Measurements from ENCODE around the gene SCUBE3. TPM values are rescaled to one million over a fixed set of nuclear protein-coding genes. Genes with fewer than 3 reads are reported as not detected.

Gene SCUBE3
- total RNA-seq, result 74.9 and 78.7 TPM in 2 replicates
- polyA plus RNA-seq, result 78.2 and 81.8 TPM in 2 replicates

DNA sequence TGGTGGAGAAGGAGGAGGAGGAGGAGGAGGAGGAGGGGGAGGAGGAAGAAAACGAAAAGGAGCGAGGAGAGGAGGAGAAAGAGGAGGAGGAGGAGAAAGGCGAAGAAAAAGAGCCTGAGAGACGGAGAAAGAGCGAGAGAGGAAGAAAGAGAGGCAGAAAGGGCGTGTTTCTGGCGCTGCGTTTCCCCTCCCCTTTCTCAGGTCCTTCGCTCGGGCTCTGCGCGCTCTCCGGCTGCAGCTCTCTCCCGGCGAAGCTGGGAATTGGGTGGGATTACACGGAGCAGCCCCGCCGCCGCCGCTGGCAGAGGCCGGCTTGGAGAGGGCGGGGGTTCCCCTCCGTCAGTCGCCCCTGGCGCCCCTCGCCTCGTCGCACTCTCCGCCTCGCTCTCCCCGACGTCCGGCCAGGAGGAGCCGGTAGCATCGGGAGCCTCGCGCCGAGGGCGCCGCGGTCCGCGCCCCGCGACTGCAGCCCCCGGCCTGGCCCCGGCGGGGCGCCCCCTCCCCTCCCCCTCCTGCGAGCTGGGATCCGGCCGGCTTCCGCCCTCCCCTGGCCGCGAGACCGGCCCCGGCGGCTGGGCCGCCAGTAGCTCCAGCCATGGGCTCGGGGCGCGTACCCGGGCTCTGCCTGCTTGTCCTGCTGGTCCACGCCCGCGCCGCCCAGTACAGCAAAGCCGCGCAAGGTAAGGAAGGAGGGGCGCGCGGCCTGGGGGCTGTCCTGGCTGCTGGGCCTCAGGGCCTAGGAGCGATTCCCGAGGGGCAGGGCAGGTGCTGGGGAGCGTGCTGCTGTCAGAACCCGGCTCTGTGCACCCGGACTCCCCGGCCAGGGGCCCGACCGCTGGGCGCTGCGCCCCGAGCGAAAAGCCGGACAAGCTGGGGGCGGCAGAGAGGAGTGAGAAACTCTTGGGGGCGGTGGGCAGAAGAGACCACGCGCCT is at the start of gene SCUBE3:
SCUBE3 (plus strand) TSS at position 133 of the 933 bp plus-strand sequence; CDS start at position 596, 463 bp downstream.
- no peak for TF ChIP-seq CTCF (IDR thresholded peaks at IDR 0.05; ENCODE audit: low read depth, low read length)
- Histone ChIP-seq H3K4me1 (ENCODE audit: low read depth) (peaks cover 38% of the 10 kb centered on the region), H3K27me3 (peaks cover 14% of the 10 kb centered on the region), H3K36me3 (no peaks in the 10 kb centered on the region), H3K9me3 (ENCODE audit: low read depth) (no peaks in the 10 kb centered on the region), H3K27ac (peak within 1 kb of the TSS; percentile 92), H3K4me3 (peak within 1 kb of the TSS; percentile 68)
- peak; percentile 44 to 82 for DNase-seq (ENCODE audit: low read depth in 1 of 2, low spot score in 1 of 2)

DNA sequence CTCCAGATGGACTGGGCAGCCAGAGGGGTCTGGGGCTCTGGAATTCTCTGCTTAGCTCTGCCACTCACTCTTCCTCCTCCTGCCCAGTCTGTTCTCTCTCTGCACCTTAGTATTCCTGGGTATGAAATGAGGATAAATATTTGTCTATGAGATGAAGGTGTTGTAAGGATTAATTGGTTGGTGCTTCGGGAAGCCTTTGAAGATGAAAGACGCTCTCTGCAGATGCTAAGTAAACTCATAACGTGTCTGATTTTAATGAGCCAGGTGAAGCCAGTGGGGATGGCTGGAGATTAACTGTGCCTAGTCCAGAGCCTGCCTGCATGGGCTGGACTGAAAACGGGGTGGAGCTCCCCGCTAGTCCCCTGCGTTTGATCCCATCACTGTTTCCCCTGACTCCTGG is 49.5 kb upstream of the SCUBE3 start:
- H3K4me3 ChIP-seq, result no peak overlapping the region
- H3K36me3 ChIP-seq, result no peaks in the 10 kb centered on the region
- no peak for DNase-seq (ENCODE audit: low read depth in 1 of 2, low spot score in 1 of 2)
- H3K9me3 ChIP-seq (ENCODE audit: low read depth), result no peaks in the 10 kb centered on the region
- H3K4me1 ChIP-seq (ENCODE audit: low read depth), result peaks cover 17% of the 10 kb centered on the region
- no peak overlapping the region for H3K27ac ChIP-seq
- TF ChIP-seq CTCF (IDR thresholded peaks at IDR 0.05; ENCODE audit: low read depth, low read length), result no peak
- peaks cover 11% of the 10 kb centered on the region for H3K27me3 ChIP-seq

- H3K27me3 ChIP-seq, result peaks cover 11% of the 10 kb centered on the region
- H3K9me3 ChIP-seq (ENCODE audit: low read depth), result no peaks in the 10 kb centered on the region
- DNase-seq (ENCODE audit: low read depth in 1 of 2, low spot score in 1 of 2), result no peak
- no peaks in the 10 kb centered on the region for H3K36me3 ChIP-seq
- no peak overlapping the region for H3K4me3 ChIP-seq
- peaks cover 17% of the 10 kb centered on the region for H3K4me1 ChIP-seq (ENCODE audit: low read depth)
- no peak overlapping the region for H3K27ac ChIP-seq
- no peak for TF ChIP-seq CTCF (IDR thresholded peaks at IDR 0.05; ENCODE audit: low read depth, low read length)
Measured at GRCh38 chr6:35164868-35165267, 48.9 kb upstream of the SCUBE3 start.

GRCh38 chr6:35165630-35166071 is 48.1 kb upstream of the SCUBE3 start:
- peaks cover 7% of the 10 kb centered on the region for H3K27me3 ChIP-seq
- no peak overlapping the region for H3K27ac ChIP-seq
- H3K4me1 ChIP-seq (ENCODE audit: low read depth), result peaks cover 17% of the 10 kb centered on the region
- H3K9me3 ChIP-seq (ENCODE audit: low read depth), result no peaks in the 10 kb centered on the region
- H3K4me3 ChIP-seq, result no peak overlapping the region
- no peak for TF ChIP-seq CTCF (IDR thresholded peaks at IDR 0.05; ENCODE audit: low read depth, low read length)
- DNase-seq (ENCODE audit: low read depth in 1 of 2, low spot score in 1 of 2), result no peak
- H3K36me3 ChIP-seq, result no peaks in the 10 kb centered on the region

- peaks cover 17% of the 10 kb centered on the region for H3K4me1 ChIP-seq (ENCODE audit: low read depth)
- H3K36me3 ChIP-seq, result no peaks in the 10 kb centered on the region
- no peak for DNase-seq (ENCODE audit: low read depth in 1 of 2, low spot score in 1 of 2)
- TF ChIP-seq CTCF (IDR thresholded peaks at IDR 0.05; ENCODE audit: low read depth, low read length), result no peak
- H3K9me3 ChIP-seq (ENCODE audit: low read depth), result no peaks in the 10 kb centered on the region
- H3K27me3 ChIP-seq, result peaks cover 3% of the 10 kb centered on the region
- H3K27ac ChIP-seq, result no peak overlapping the region
- H3K4me3 ChIP-seq, result no peak overlapping the region
Measured at GRCh38 chr6:35166116-35166515, 47.6 kb upstream of the SCUBE3 start.

All from cardiac muscle cell (in vitro differentiated cells and primary cell).